ENCODE data around the gene SEMA4A.
"Not testable (repeated sequence)": the region's sequence is repeated elsewhere in the genome, so short reads cannot be mapped to it uniquely, and the experiment has no call there.

SEMA4A gene

GRCh38 chr1:156198831-156199349 lies 45.5 kb downstream of the SEMA4A start:
- DNase-seq, result no peak

- DNase-seq, result no peak
Observed at GRCh38 chr1:156200044-156200443, 46.7 kb downstream of the SEMA4A start.

- DNase-seq, result no peak
Observed at GRCh38 chr1:156203331-156203730, 49.9 kb downstream of the SEMA4A start.

- no peak for DNase-seq
Observed at GRCh38 chr1:156204686-156205085, 51.3 kb downstream of the SEMA4A start.

- DNase-seq, result no peak
Observed at GRCh38 chr1:156211243-156211642, 57.9 kb downstream of the SEMA4A start.

GRCh38 chr1:156212130-156212529 lies 58.7 kb downstream of the SEMA4A start:
- no peak for DNase-seq

- peak; percentile 89 for DNase-seq
Observed at GRCh38 chr1:156212833-156213643, 59.7 kb downstream of the SEMA4A start, which contains the start of gene PMF1. TSS of gene PMF1 (plus strand) at chr1:156213007. CDS start at chr1:156213016, 9 bp downstream.

GRCh38 chr1:156213644-156213966 lies 60.2 kb downstream of the SEMA4A start:
- DNase-seq, result no peak

GRCh38 chr1:156214024-156214748 lies 60.8 kb downstream of the SEMA4A start:
- no peak for DNase-seq

GRCh38 chr1:156216361-156217086 lies 63.1 kb downstream of the SEMA4A start:
- not testable (repeated sequence) for DNase-seq

- DNase-seq, result no peak
Observed at GRCh38 chr1:156217871-156218270, 64.5 kb downstream of the SEMA4A start.

GRCh38 chr1:156220226-156220625 lies 66.8 kb downstream of the SEMA4A start:
- DNase-seq, result no peak

- no peak for DNase-seq
Observed at GRCh38 chr1:156221986-156222692, 68.8 kb downstream of the SEMA4A start.

GRCh38 chr1:156225677-156226014 lies 72.3 kb downstream of the SEMA4A start:
- DNase-seq, result no peak

GRCh38 chr1:156226116-156226538 lies 72.7 kb downstream of the SEMA4A start:
- no peak for DNase-seq

- no peak for DNase-seq
Observed at GRCh38 chr1:156226782-156227181, 73.4 kb downstream of the SEMA4A start.

Measured in GOT3 (cell line).